Epithelial cell of esophagus (primary cell): Measurements from ENCODE around the gene TDRD9.

ENCODE experiments used
- DNase-seq: peaks from one replicate; pipeline ENCODE4 v3.0.0; 2010; ENCODE audit warnings: low read depth
- H3K4me3 ChIP-seq: 2 replicates; pipeline ENCODE4 v1.5.1; 2011; ENCODE audit warnings: mild to moderate bottlenecking, low read length, control low read depth
- TF ChIP-seq, protein P1 (sequence below): IDR thresholded peaks from 2 replicates; pipeline ENCODE4 v1.5.1; 2011; ENCODE audit warnings: low read depth, mild to moderate bottlenecking, low read length, control low read depth, inconsistent platforms; ENCODE audit not compliant: insufficient read depth; ENCODE audit errors: missing control alignments

Gene TDRD9

GRCh38 chr14:103882503-103883262 lies 45.6 kb upstream of the TDRD9 start:
- DNase-seq: no peak
- TF ChIP-seq, protein P1, sequence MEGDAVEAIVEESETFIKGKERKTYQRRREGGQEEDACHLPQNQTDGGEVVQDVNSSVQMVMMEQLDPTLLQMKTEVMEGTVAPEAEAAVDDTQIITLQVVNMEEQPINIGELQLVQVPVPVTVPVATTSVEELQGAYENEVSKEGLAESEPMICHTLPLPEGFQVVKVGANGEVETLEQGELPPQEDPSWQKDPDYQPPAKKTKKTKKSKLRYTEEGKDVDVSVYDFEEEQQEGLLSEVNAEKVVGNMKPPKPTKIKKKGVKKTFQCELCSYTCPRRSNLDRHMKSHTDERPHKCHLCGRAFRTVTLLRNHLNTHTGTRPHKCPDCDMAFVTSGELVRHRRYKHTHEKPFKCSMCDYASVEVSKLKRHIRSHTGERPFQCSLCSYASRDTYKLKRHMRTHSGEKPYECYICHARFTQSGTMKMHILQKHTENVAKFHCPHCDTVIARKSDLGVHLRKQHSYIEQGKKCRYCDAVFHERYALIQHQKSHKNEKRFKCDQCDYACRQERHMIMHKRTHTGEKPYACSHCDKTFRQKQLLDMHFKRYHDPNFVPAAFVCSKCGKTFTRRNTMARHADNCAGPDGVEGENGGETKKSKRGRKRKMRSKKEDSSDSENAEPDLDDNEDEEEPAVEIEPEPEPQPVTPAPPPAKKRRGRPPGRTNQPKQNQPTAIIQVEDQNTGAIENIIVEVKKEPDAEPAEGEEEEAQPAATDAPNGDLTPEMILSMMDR: no peak
- H3K4me3 ChIP-seq: no peak overlapping the region

DNA sequence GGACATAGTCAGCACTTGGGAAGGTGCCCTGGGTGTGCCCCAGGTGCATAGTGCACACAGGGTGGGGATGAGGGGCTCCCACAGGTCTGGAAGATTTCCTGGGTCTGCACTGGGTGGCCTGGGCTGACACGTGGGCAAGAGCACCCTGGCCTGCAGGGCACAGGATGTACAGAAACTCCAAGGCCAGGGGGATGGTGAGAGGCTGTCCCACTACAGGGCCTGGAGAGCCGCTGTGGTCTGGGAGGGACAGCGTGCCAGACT lies 45.1 kb upstream of the TDRD9 start:
- no peak for DNase-seq
- TF ChIP-seq, protein P1: no peak
- no peak overlapping the region for H3K4me3 ChIP-seq

GRCh38 chr14:103884854-103885253 lies 43.4 kb upstream of the TDRD9 start:
- no peak overlapping the region for H3K4me3 ChIP-seq
- DNase-seq: no peak
- TF ChIP-seq, protein P1: no peak

GRCh38 chr14:103885509-103885932 lies 42.7 kb upstream of the TDRD9 start:
- no peak overlapping the region for H3K4me3 ChIP-seq
- DNase-seq: no peak
- TF ChIP-seq, protein P1: no peak

DNA sequence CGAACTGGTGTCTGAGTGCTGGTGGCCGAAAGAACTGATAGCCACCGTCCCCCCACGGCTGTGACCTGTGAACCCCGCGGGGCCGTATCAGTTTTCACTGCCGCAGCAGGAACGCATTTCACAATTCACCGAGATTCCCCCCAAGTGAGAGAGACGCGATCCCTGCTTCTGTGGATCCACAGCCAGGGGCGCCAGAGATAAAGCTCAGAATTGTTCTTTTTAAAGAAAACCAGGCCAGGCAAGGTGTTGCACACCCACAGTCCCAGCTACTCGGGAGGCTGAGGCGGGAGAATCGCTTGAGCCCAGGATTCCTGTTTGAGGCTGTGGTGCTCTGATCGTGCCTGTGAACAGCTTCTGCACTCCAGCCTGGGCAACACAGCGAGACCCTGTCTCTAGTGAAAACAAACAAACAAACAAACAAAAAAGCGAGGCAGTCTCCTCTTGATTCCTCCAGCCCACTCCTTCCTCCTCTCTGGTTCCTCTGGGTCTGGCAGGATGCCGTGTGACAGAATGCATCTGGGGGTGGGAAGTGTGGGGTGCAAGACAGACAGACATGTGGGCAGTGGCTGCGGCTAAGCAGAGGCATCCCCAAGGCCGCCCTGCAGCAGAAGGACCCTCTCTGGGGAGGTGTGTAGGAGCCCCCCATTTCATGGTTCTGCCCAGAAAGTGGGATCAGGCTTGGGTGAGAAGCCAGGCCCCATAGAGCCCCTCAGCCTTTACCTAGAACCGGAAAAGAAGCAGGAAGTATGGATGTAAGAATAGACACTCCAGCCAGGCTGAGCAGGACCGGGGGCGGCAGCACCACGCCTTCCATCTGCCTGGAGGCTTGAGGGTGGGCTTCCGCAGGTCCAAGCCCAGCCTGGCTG lies 41.7 kb upstream of the TDRD9 start:
- H3K4me3 ChIP-seq: no peak overlapping the region
- no peak for DNase-seq
- TF ChIP-seq, protein P1: peak; percentile 19

DNA sequence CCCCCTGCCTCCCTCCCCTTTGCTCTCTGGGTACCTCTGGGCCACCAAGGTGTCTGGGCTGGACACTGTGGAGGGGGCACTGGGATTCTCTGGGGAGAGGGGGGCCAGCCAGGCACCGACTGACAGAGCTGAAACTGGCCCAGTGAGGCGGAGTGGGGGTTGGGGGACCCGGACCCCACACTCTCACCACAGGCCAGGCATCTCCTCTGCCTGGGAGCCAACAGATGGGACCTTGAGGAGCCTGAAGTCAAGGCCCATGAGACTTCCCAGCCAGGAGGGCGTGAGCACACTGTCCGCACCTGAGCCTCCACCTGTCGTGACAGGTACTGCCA lies 41.1 kb upstream of the TDRD9 start:
- H3K4me3 ChIP-seq: no peak overlapping the region
- TF ChIP-seq, protein P1: no peak
- DNase-seq: no peak
